ENCODE measurements around the gene MRGPRF. TPM values are rescaled to one million over a fixed set of nuclear protein-coding genes. Genes with fewer than 3 reads are reported as not detected.

MRGPRF gene
- total and polyA plus RNA-seq, 2 of the 8 experiments (the other 6 are each of a cell fraction or from before 2014, with no cell fraction given): 7.5 to 11.0 TPM

- no peak for TF ChIP-seq EGR1 (IDR thresholded peaks at IDR 0.05; ENCODE audit: borderline replicate concordance, low read depth, low read length)
- TF ChIP-seq SP4 (IDR thresholded peaks at IDR 0.05; ENCODE audit: low read length): no peak
- TF ChIP-seq GABPA (IDR thresholded peaks at IDR 0.05; ENCODE audit: borderline replicate concordance, insufficient read depth, low read length): no peak
- no peak for TF ChIP-seq POLR2A (IDR thresholded peaks at IDR 0.05; ENCODE audit: control extremely low read depth in 1 of 2, low read depth in 2 of 2, low read length in 2 of 2)
- TF ChIP-seq SRF (IDR thresholded peaks at IDR 0.05; ENCODE audit: low read depth, low read length): no peak
- TF ChIP-seq SUZ12 (IDR thresholded peaks at IDR 0.05; ENCODE audit: low read length): no peak
- TF ChIP-seq RAD21 (IDR thresholded peaks at IDR 0.05 in 1 of 2, conservative IDR thresholded peaks at IDR 0.05 in 1 of 2; ENCODE audit: low read depth in 2 of 2, low read length in 2 of 2): no peak
- no peak for TF ChIP-seq TAF1 (IDR thresholded peaks at IDR 0.05; ENCODE audit: low read depth, low read length)
Measured at GRCh38 chr11:69057801-69058200, 44.8 kb upstream of the MRGPRF start (continued).

Data from H1 (cell line).